Loucy (cell line): ENCODE results near the gene CD28.

Experiments
- H2AFZ ChIP-seq: fragments of 200-600 bp; sonication (generic); 2 replicates; pipeline ENCODE4 v1.6.0; 2016; ENCODE audit warnings: antibody characterized with exemption, mild to moderate bottlenecking, low read length, moderate library complexity
- H3F3A ChIP-seq: fragments of 200-600 bp; 2 replicates; pipeline ENCODE4 v1.6.0; 2016; ENCODE audit warnings: antibody characterized with exemption, low read depth, mild to moderate bottlenecking
- H3K27me3 ChIP-seq: fragments of 200-600 bp; sonication (generic); 2 replicates; pipeline ENCODE4 v1.6.1; 2014; ENCODE audit warnings: low read length, mild to moderate bottlenecking; ENCODE audit not compliant: insufficient read depth, poor library complexity, severe bottlenecking
- H3K36me3 ChIP-seq: fragments of 200-600 bp; sonication (generic); 2 replicates; pipeline ENCODE4 v1.6.1; 2016; ENCODE audit warnings: low read length; ENCODE audit not compliant: insufficient read depth
- H3K4me1 ChIP-seq: fragments of 200-600 bp; sonication (generic); 2 replicates; pipeline ENCODE4 v1.5.1; 2014; ENCODE audit warnings: low read length, mild to moderate bottlenecking; ENCODE audit not compliant: insufficient read depth, poor library complexity, severe bottlenecking
- H3K4me2 ChIP-seq: fragments of 200-600 bp; sonication (generic); 2 replicates; pipeline ENCODE4 v1.6.0; 2014; ENCODE audit warnings: antibody characterized with exemption, low read length, low read depth, mild to moderate bottlenecking; ENCODE audit not compliant: poor library complexity, severe bottlenecking
- H3K4me3 ChIP-seq: fragments of 200-600 bp; sonication (generic); 2 replicates; pipeline ENCODE4 v1.5.1; 2014; ENCODE audit warnings: low read length, mild to moderate bottlenecking, mixed read lengths; ENCODE audit not compliant: poor library complexity, severe bottlenecking
- H3K79me2 ChIP-seq: fragments of 200-600 bp; sonication (generic); 2 replicates; pipeline ENCODE4 v1.6.1; 2014; ENCODE audit warnings: low read length; ENCODE audit not compliant: insufficient read depth
- H3K9ac ChIP-seq: fragments of 200-600 bp; sonication (generic); 2 replicates; pipeline ENCODE4 v1.6.0; 2014; ENCODE audit warnings: mild to moderate bottlenecking, low read depth, low read length, moderate library complexity; ENCODE audit not compliant: poor library complexity, severe bottlenecking
- H3K9me2 ChIP-seq: fragments of 200-600 bp; sonication (generic); replicated peaks from 2 replicates; pipeline ENCODE4 v1.6.1; 2016; ENCODE audit warnings: low read depth, low read length, mixed read lengths
- H3K9me3 ChIP-seq: fragments of 200-600 bp; sonication (generic); 2 replicates; pipeline ENCODE4 v1.6.1; 2014; ENCODE audit warnings: mild to moderate bottlenecking, antibody characterized with exemption, low read length, low read depth; ENCODE audit not compliant: insufficient read depth
- H4K20me1 ChIP-seq: fragments of 200-600 bp; sonication (generic); 2 replicates; pipeline ENCODE4 v1.6.0; 2014; ENCODE audit warnings: antibody characterized with exemption, low read length, mild to moderate bottlenecking; ENCODE audit not compliant: insufficient read depth, poor library complexity, severe bottlenecking
- CTCF ChIP-seq: fragments of 200-600 bp; sonication (generic); conservative IDR thresholded peaks from 2 replicates; pipeline ENCODE4 v1.5.1; 2014; ENCODE audit warnings: mild to moderate bottlenecking, antibody characterized with exemption, low read length
- EZH2phosphoT487 ChIP-seq: fragments of 200-600 bp; IDR thresholded peaks from 2 replicates; pipeline ENCODE4 v1.6.1; 2018; ENCODE audit warnings: antibody characterized with exemption, mild to moderate bottlenecking, moderate library complexity, borderline replicate concordance

CD28 gene

DNA sequence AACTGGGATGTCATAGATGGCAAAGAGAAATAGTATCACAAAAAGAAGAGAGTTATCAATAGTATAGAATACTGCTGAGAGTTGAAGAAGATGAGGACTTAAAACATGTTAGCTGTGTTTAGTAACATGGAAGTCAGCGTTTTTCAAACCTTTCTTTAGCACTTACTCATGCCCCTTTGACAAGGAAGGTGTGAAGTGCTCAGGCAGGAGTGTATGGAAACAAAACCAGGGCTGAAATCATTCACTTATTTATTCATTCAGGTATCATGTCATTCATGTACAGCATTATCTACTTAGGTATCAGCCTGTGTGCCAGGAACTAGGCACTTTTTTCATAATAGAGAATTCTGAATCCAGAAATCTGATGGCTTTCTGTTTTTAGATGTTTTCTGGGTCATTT, 27.2 kb downstream of the CD28 start:
- Histone ChIP-seq H2AFZ (no peak overlapping the region), H3K79me2 (no peaks in the 10 kb centered on the region), H4K20me1 (no peaks in the 10 kb centered on the region), H3K9me3 (no peaks in the 10 kb centered on the region), H3K9ac (no peak overlapping the region), H3K4me2 (no peak overlapping the region), H3K27me3 (no peaks in the 10 kb centered on the region), H3F3A (no peaks in the 10 kb centered on the region), H3K4me3 (no peak overlapping the region), H3K4me1 (peaks cover 23% of the 10 kb centered on the region), H3K36me3 (0 out of 2 replicates have a peak, but pooled peaks cover 8% of the 10 kb centered on the region), H3K9me2 (no peaks in the 10 kb centered on the region; the same call in 1 of the 2 replicates)
- TF ChIP-seq CTCF = no peak
- TF ChIP-seq EZH2phosphoT487 = no peak

- no peaks in the 10 kb centered on the region for H4K20me1 ChIP-seq
- no peak overlapping the region for H3K4me3 ChIP-seq
- no peak for TF ChIP-seq CTCF
- TF ChIP-seq EZH2phosphoT487 = no peak
- H3K9ac ChIP-seq = no peak overlapping the region
- H3F3A ChIP-seq = no peaks in the 10 kb centered on the region
- H2AFZ ChIP-seq = no peak overlapping the region
- no peaks in the 10 kb centered on the region; the same call in 1 of the 2 replicates for H3K9me2 ChIP-seq
- H3K27me3 ChIP-seq = no peaks in the 10 kb centered on the region
- peaks cover 30% of the 10 kb centered on the region for H3K4me1 ChIP-seq
- H3K36me3 ChIP-seq = 0 out of 2 replicates have a peak, but pooled peaks cover 8% of the 10 kb centered on the region
- H3K79me2 ChIP-seq = no peaks in the 10 kb centered on the region
- H3K4me2 ChIP-seq = no peak overlapping the region
- H3K9me3 ChIP-seq = no peaks in the 10 kb centered on the region
These were observed 28.0 kb downstream of the CD28 start for GRCh38 chr2:203734276-203734983.

DNA sequence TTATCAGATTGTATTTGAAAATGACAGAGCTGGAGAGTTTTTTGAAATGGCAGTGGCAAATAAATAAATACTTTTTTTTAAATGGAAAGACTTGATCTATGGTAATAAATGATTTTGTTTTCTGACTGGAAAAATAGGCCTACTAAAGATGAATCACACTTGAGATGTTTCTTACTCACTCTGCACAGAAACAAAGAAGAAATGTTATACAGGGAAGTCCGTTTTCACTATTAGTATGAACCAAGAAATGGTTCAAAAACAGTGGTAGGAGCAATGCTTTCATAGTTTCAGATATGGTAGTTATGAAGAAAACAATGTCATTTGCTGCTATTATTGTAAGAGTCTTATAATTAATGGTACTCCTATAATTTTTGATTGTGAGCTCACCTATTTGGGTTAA, 30.9 kb downstream of the CD28 start:
- no peaks in the 10 kb centered on the region for H3K79me2 ChIP-seq
- no peak for TF ChIP-seq CTCF
- TF ChIP-seq EZH2phosphoT487 = no peak
- H3K4me2 ChIP-seq = no peak overlapping the region
- no peak overlapping the region for H2AFZ ChIP-seq
- no peaks in the 10 kb centered on the region for H4K20me1 ChIP-seq
- H3K9ac ChIP-seq = no peak overlapping the region
- no peaks in the 10 kb centered on the region for H3K9me3 ChIP-seq
- 0 out of 2 replicates have a peak, but pooled peaks cover 8% of the 10 kb centered on the region for H3K36me3 ChIP-seq
- peaks cover 41% of the 10 kb centered on the region for H3K4me1 ChIP-seq
- no peaks in the 10 kb centered on the region for H3K9me2 ChIP-seq
- no peak overlapping the region for H3K4me3 ChIP-seq
- no peaks in the 10 kb centered on the region for H3K27me3 ChIP-seq
- no peaks in the 10 kb centered on the region for H3F3A ChIP-seq
